ENCODE data around the gene ARHGEF16.

- no peak for TF ChIP-seq CTCF (conservative IDR thresholded peaks at IDR 0.05)
- TF ChIP-seq EZH2 (IDR thresholded peaks at IDR 0.05; ENCODE audit: low read depth), result no peak
Measured at GRCh38 chr1:3417934-3418333, 36.5 kb upstream of the ARHGEF16 start.

Data from PC-9 (cell line).